Endothelial cell (in vitro differentiated cells): ENCODE results near the gene SLC32A1. TPM values are rescaled to one million over a fixed set of nuclear protein-coding genes. Genes with fewer than 3 reads are reported as not detected.

Experiments used
- DNase-seq: peaks from one replicate; pipeline ENCODE4 v3.0.0; 2021; ENCODE audit warnings: low spot score
- H3K27ac Mint-ChIP-seq: one replicate; pipeline ENCODE4 v1.8.0; 2021; ENCODE audit warnings: mixed read lengths, inconsistent platforms; ENCODE audit not compliant: unreplicated experiment
- H3K27me3 Mint-ChIP-seq: one replicate; pipeline ENCODE4 v1.8.0; 2021; ENCODE audit warnings: mild to moderate bottlenecking, moderate library complexity, mixed read lengths, inconsistent platforms; ENCODE audit not compliant: unreplicated experiment
- H3K36me3 Mint-ChIP-seq: one replicate; pipeline ENCODE4 v1.8.0; 2021; ENCODE audit warnings: mild to moderate bottlenecking, low read depth, mixed read lengths, inconsistent platforms; ENCODE audit not compliant: unreplicated experiment
- H3K4me1 Mint-ChIP-seq: one replicate; pipeline ENCODE4 v1.8.0; 2021; ENCODE audit warnings: mild to moderate bottlenecking, mixed read lengths, inconsistent platforms; ENCODE audit not compliant: unreplicated experiment
- H3K4me3 Mint-ChIP-seq: one replicate; pipeline ENCODE4 v1.8.0; 2021; ENCODE audit warnings: mild to moderate bottlenecking, mixed read lengths, inconsistent platforms; ENCODE audit not compliant: unreplicated experiment
- H3K9me3 Mint-ChIP-seq: one replicate; pipeline ENCODE4 v1.8.0; 2021; ENCODE audit warnings: mixed read lengths, inconsistent platforms; ENCODE audit not compliant: unreplicated experiment
- total RNA-seq: library from RNA; stranded (reverse); fragmentation: NEBNext Ultra II Directional; extraction: Animal tissue kit (Norgen Biotek cat#: 25700); gene quantifications from one replicate; pipeline ENCODE4 v1.2.1, GENCODE V29; 2021; ENCODE audit not compliant: unreplicated experiment
- TF ChIP-seq, protein P1 (sequence below): fragments of 200-600 bp; sonication (generic); IDR thresholded peaks from one replicate; pipeline ENCODE4 v1.5.0; 2021; ENCODE audit warnings: antibody characterized with exemption; ENCODE audit not compliant: unreplicated experiment

SLC32A1 gene
- total RNA-seq, 1 donor from 2014 or later, result 3.4 TPM

DNA sequence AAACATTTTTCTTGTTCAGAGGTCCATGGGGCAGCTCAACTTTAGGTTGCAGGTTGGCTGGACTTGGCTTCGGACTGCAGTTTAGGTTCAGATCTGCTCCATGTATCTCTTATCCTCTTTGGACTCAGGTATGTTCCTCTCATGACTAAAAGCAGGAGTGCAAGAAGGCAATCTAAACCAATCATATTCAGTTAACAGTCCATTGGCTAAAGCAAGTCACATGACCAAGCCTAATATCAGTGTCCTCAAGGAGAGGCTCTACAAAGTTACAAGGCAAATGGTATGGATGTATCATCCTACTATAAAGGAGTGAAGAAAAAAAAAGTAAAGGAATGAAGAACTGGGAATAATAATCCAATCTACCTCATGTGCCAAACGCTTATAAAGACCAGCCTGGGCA is 21.5 kb downstream of the SLC32A1 start:
- Mint-ChIP-seq H3K36me3 (peaks cover 8% of the 10 kb centered on the region), H3K4me1 (peaks cover 30% of the 10 kb centered on the region), H3K27me3 (peaks cover 11% of the 10 kb centered on the region), H3K9me3 (no peaks in the 10 kb centered on the region), H3K27ac (no peak overlapping the region), H3K4me3 (no peak overlapping the region)
- DNase-seq, result no peak
- TF ChIP-seq, protein P1, sequence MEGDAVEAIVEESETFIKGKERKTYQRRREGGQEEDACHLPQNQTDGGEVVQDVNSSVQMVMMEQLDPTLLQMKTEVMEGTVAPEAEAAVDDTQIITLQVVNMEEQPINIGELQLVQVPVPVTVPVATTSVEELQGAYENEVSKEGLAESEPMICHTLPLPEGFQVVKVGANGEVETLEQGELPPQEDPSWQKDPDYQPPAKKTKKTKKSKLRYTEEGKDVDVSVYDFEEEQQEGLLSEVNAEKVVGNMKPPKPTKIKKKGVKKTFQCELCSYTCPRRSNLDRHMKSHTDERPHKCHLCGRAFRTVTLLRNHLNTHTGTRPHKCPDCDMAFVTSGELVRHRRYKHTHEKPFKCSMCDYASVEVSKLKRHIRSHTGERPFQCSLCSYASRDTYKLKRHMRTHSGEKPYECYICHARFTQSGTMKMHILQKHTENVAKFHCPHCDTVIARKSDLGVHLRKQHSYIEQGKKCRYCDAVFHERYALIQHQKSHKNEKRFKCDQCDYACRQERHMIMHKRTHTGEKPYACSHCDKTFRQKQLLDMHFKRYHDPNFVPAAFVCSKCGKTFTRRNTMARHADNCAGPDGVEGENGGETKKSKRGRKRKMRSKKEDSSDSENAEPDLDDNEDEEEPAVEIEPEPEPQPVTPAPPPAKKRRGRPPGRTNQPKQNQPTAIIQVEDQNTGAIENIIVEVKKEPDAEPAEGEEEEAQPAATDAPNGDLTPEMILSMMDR, result no peak

DNA sequence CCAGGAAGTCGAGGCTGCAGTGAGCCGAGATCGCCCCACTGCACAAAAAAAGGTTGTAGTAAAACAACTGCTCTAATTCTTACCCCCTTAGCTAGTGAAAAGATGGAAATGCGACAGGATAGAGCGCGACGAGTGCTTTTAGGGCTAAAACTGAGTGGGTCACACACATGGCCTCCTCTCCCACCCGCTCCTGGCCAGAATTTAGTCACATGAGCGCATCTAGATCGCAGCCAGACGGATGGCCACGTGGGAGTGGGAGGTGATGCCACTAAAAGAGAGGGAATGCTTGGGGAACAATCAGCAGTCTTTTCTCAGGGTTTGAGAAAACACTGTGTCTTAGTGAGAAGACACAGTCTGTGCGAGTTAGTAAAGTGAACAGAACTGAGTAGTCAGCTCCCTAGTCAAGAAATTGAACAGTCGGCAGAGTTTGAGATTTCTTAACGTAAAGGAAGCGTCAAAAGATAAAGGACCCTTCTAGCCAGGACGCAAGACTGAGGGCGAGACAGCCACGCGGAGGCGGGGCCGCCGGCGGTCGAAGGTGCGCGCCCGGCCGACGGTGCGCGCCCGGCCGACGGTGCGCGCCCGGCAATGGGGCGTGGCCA is 23.3 kb downstream of the SLC32A1 start:
- Mint-ChIP-seq H3K9me3 (no peaks in the 10 kb centered on the region), H3K27me3 (peaks cover 11% of the 10 kb centered on the region), H3K4me3 (peak overlapping the region; percentile 53), H3K4me1 (peaks cover 18% of the 10 kb centered on the region), H3K27ac (peak overlapping the region; percentile 26), H3K36me3 (peaks cover 13% of the 10 kb centered on the region)
- TF ChIP-seq, protein P1, result no peak
- no peak for DNase-seq

DNA sequence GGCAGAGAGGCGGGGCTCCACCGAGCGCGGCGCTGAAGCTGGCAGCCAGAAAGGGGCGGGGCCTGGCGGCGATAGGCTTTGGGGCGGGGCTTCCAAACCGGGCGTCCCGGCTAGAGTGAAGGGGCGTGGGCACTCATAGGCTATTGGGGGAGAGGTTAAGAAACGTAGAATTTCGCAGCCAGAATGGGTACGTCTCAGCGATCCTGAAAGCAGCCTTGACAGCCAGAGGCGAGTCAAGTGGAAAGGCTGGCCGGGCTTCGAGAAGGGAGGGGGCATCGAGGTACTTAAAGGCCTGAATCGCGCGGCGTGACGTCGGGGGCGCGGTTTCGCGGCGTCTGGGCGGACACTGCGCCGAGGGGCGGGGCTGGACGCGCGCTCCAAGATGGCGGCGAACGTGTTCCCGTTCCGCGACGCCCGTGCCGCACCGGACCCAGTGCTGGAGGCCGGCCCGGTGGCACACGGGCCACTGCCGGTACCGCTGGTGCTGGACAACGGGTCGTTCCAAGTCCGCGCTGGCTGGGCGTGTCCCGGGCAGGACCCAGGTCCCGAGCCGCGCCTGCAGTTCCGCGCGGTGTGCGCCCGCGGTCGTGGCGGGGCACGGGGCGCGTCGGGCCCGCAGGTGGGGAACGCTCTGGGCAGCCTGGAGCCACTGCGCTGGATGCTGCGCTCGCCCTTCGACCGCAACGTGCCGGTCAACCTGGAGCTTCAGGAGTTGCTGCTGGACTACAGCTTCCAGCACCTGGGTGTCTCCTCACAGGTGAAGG is 24.0 kb downstream of the SLC32A1 start, which contains the start of gene ACTR5:
Gene ACTR5, plus strand, starts transcription at position 364 of the 764 bp plus-strand sequence. Its CDS starts 19 bp downstream, at position 383.
- Mint-ChIP-seq H3K9me3 (no peaks in the 10 kb centered on the region), H3K4me3 (peak within 1 kb of the TSS; percentile 98), H3K27ac (peak within 1 kb of the TSS; percentile 94), H3K36me3 (peaks cover 13% of the 10 kb centered on the region), H3K27me3 (peaks cover 11% of the 10 kb centered on the region), H3K4me1 (peaks cover 18% of the 10 kb centered on the region)
- DNase-seq, result peak; percentile 98
- TF ChIP-seq, protein P1, result no peak

GRCh38 chr20:38748861-38749149 is 24.5 kb downstream of the SLC32A1 start:
- H3K27me3 Mint-ChIP-seq, result peaks cover 7% of the 10 kb centered on the region
- TF ChIP-seq, protein P1, result no peak
- peaks cover 13% of the 10 kb centered on the region for H3K36me3 Mint-ChIP-seq
- peak overlapping the region; percentile 92 for H3K27ac Mint-ChIP-seq
- peaks cover 14% of the 10 kb centered on the region for H3K4me1 Mint-ChIP-seq
- peak overlapping the region; percentile 98 for H3K4me3 Mint-ChIP-seq
- no peaks in the 10 kb centered on the region for H3K9me3 Mint-ChIP-seq
- no peak for DNase-seq
